NCI-H1048 (cell line): ENCODE data around the gene RNASE11.
"Not testable (repeated sequence)": the region's sequence is repeated elsewhere in the genome, so short reads cannot be mapped to it uniquely, and the experiment has no call there.

ENCODE experiments used
- DNase-seq: peaks from one replicate; lab custom pipeline; 2025; lab: John Stamatoyannopoulos, UW

RNASE11 gene

GRCh38 chr14:20587489-20588154 lies at the start of gene RNASE11:
TSS of gene RNASE11 (minus strand) at chr14:20588001.
- no peak for DNase-seq

GRCh38 chr14:20632831-20633691 lies 45.3 kb upstream of the RNASE11 start:
- DNase-seq = no peak

GRCh38 chr14:20632448-20632830 lies 44.6 kb upstream of the RNASE11 start:
- DNase-seq = no peak

- DNase-seq = no peak
Measured at GRCh38 chr14:20631880-20632389, 44.1 kb upstream of the RNASE11 start.

- no peak for DNase-seq
Measured at GRCh38 chr14:20631023-20631879, 43.5 kb upstream of the RNASE11 start.

- DNase-seq = no peak
Measured at GRCh38 chr14:20630340-20631022, 42.7 kb upstream of the RNASE11 start.

- DNase-seq = no peak
Measured at GRCh38 chr14:20628063-20628854, 40.5 kb upstream of the RNASE11 start.

GRCh38 chr14:20627346-20628027 lies 39.7 kb upstream of the RNASE11 start:
- no peak for DNase-seq

GRCh38 chr14:20626274-20626673 lies 38.5 kb upstream of the RNASE11 start:
- DNase-seq = no peak

- no peak for DNase-seq
Measured at GRCh38 chr14:20624495-20625070, 36.8 kb upstream of the RNASE11 start.

- no peak for DNase-seq
Measured at GRCh38 chr14:20623798-20624197, 36.0 kb upstream of the RNASE11 start.

- DNase-seq = no peak
Measured at GRCh38 chr14:20622816-20623291, 35.1 kb upstream of the RNASE11 start.

GRCh38 chr14:20620798-20621478 lies 33.1 kb upstream of the RNASE11 start:
- DNase-seq = no peak

GRCh38 chr14:20619688-20620087 lies 31.9 kb upstream of the RNASE11 start:
- not testable (repeated sequence) for DNase-seq

GRCh38 chr14:20618271-20618749 lies 30.5 kb upstream of the RNASE11 start:
- no peak for DNase-seq

- DNase-seq = no peak
Measured at GRCh38 chr14:20617138-20618003, 29.6 kb upstream of the RNASE11 start.

- DNase-seq = no peak
Measured at GRCh38 chr14:20615996-20616395, 28.2 kb upstream of the RNASE11 start.
